ENCODE data around the gene COL13A1. TPM values are rescaled to one million over a fixed set of nuclear protein-coding genes. Genes with fewer than 3 reads are reported as not detected.

Gene COL13A1
- total RNA-seq, 6 experiments from 2014 or later = 33.5 to 46.6 (median 38.1) TPM

DNA sequence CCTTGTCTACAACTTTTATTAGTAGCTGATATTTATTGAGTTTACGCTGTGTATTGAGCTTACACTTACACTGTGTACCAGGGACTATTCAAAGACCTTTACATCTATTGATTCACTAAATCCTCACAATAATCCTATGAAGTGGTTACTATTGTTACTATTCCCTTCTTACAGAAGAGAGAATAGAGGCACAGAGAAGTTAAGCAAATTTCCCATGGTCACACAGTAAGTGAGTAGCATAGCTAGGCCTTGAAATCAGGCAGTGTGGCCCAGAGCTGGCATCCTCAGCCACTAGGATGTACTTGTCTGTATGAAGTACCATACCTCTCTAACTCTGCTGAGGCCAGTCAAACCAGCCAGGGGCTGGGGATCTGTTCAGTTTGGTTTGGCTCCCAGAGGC lies 7.6 kb downstream of the COL13A1 start:
- peaks cover 1% of the 10 kb centered on the region for H3K27me3 Mint-ChIP-seq (ENCODE audit: insufficient read depth)
- no peak for DNase-seq
- H3K4me1 Mint-ChIP-seq (ENCODE audit: low read depth) = peaks cover 91% of the 10 kb centered on the region
- no peaks in the 10 kb centered on the region for H3K9me3 Mint-ChIP-seq
- TF ChIP-seq, protein P1, sequence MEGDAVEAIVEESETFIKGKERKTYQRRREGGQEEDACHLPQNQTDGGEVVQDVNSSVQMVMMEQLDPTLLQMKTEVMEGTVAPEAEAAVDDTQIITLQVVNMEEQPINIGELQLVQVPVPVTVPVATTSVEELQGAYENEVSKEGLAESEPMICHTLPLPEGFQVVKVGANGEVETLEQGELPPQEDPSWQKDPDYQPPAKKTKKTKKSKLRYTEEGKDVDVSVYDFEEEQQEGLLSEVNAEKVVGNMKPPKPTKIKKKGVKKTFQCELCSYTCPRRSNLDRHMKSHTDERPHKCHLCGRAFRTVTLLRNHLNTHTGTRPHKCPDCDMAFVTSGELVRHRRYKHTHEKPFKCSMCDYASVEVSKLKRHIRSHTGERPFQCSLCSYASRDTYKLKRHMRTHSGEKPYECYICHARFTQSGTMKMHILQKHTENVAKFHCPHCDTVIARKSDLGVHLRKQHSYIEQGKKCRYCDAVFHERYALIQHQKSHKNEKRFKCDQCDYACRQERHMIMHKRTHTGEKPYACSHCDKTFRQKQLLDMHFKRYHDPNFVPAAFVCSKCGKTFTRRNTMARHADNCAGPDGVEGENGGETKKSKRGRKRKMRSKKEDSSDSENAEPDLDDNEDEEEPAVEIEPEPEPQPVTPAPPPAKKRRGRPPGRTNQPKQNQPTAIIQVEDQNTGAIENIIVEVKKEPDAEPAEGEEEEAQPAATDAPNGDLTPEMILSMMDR (IDR thresholded peaks at IDR 0.05) = no peak
- H3K27ac Mint-ChIP-seq = peak overlapping the region; percentile 34
- H3K36me3 Mint-ChIP-seq (ENCODE audit: low read depth) = peaks cover 8% of the 10 kb centered on the region
- no peak overlapping the region for H3K4me3 Mint-ChIP-seq

DNA sequence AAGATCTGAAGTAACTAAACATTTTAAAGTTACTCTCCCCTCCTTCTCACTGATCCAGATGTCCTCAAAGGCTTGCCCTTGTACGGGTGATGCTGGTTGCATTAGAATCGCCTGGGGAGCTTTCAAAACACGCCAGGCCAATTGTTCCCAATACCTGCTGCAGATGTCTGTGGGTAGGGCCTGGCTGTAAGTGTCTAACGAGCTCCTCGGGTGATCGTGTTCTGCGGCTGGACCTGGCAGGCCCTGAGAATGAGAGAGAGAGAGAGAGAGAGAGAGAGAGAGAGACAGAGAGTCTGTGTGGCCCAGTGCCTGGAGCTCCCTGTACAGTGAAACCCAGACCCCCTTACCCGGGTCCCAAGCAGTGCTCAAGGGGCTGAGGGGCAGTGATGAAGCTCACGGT lies 8.4 kb downstream of the COL13A1 start:
- H3K27me3 Mint-ChIP-seq (ENCODE audit: insufficient read depth) = peaks cover 1% of the 10 kb centered on the region
- no peak overlapping the region for H3K4me3 Mint-ChIP-seq
- peaks cover 8% of the 10 kb centered on the region for H3K36me3 Mint-ChIP-seq (ENCODE audit: low read depth)
- peak overlapping the region; percentile 34 for H3K27ac Mint-ChIP-seq
- H3K9me3 Mint-ChIP-seq = no peaks in the 10 kb centered on the region
- DNase-seq = no peak
- TF ChIP-seq, protein P1 (IDR thresholded peaks at IDR 0.05) = no peak
- H3K4me1 Mint-ChIP-seq (ENCODE audit: low read depth) = peaks cover 83% of the 10 kb centered on the region

DNA sequence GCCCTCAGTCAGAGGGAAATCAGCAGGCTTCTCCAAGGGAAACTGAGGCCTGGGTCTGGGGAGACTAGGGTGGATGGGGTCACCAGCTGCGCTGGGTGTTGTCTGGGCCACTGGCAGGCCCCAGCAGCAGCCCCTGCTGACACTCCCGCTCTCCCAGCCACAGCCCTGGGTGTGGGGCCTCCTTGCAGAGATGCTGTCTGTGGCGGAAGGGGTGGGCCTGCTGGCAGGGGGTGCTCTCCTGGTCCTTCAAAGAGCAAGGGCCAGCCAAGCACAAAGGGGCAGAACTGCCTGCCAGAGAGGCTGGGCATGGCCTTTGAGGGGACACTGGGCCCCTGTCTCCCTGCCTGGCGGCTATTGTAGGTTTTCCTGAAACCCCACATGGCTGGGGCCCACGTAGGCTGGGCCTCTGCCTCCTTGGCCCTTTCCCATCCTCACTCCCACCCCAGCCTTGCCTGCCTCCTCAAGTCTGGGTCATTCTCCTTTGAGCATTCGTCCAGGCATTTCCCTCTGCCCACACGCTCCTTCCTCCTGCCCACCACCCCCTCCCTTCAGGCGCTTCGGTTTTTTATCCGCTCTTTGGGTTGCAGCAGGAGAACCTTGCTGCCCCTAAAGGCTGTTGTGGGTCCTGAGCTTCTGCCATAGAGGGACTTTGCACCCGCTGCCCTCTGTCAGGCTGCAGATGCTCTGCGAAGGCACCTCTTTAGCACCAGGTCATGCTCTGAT lies 9.1 kb downstream of the COL13A1 start:
- Mint-ChIP-seq H3K27me3 (ENCODE audit: insufficient read depth) (peaks cover 1% of the 10 kb centered on the region), H3K4me3 (no peak overlapping the region), H3K4me1 (ENCODE audit: low read depth) (peaks cover 80% of the 10 kb centered on the region), H3K36me3 (ENCODE audit: low read depth) (peaks cover 8% of the 10 kb centered on the region), H3K9me3 (no peaks in the 10 kb centered on the region), H3K27ac (no peak overlapping the region)
- DNase-seq = no peak
- TF ChIP-seq, protein P1 (IDR thresholded peaks at IDR 0.05) = no peak

DNA sequence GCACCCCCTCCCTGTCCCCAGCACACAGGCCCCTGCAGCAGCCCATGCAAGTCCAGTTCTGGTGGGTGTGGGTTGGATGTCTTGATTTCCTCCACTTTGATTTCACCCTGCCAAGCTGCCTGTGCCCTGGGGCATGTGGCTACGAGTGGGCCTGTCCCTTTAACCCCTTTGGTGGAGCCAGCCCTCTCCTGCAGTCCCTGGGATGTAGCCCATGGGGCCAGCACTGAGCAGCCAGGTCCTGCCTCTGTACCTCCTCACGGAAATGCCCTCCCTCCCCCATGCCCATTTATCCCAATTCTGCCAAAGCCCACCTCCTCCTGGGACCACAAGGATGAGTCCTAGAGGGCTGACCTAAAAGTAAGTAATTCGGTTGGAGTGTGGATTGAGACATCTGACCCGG lies 11.9 kb downstream of the COL13A1 start:
- no peak overlapping the region for H3K27ac Mint-ChIP-seq
- peaks cover 20% of the 10 kb centered on the region for H3K36me3 Mint-ChIP-seq (ENCODE audit: low read depth)
- no peak for DNase-seq
- H3K9me3 Mint-ChIP-seq = peaks cover 5% of the 10 kb centered on the region
- peaks cover 80% of the 10 kb centered on the region for H3K4me1 Mint-ChIP-seq (ENCODE audit: low read depth)
- peaks cover 4% of the 10 kb centered on the region for H3K27me3 Mint-ChIP-seq (ENCODE audit: insufficient read depth)
- H3K4me3 Mint-ChIP-seq = no peak overlapping the region
- TF ChIP-seq, protein P1 (IDR thresholded peaks at IDR 0.05) = no peak; the same call in 1 of the 2 replicates

DNA sequence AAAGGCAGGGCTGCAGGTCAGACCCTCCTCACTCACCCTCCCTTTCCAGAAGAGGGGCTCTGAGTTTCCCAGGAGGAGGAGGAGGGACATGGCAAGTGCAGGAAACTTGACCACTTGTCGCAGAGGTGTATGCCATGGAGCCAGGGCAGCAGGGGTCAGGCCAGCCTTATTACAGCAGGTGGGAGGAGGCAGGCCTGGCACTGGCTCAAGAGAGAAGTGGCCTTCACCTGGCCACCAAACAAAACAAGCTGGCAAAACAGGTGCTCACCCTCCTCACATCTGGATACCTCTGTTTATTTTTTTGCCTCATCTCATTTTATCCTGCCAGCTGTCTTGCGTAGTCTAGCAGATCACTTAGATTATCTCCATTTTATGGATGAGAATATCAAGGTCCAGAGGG lies 12.5 kb downstream of the COL13A1 start:
- peaks cover 24% of the 10 kb centered on the region for H3K36me3 Mint-ChIP-seq (ENCODE audit: low read depth)
- TF ChIP-seq, protein P1 (IDR thresholded peaks at IDR 0.05) = no peak
- peaks cover 9% of the 10 kb centered on the region for H3K9me3 Mint-ChIP-seq
- no peak overlapping the region for H3K27ac Mint-ChIP-seq
- no peak overlapping the region for H3K4me3 Mint-ChIP-seq
- no peak for DNase-seq
- H3K27me3 Mint-ChIP-seq (ENCODE audit: insufficient read depth) = peaks cover 4% of the 10 kb centered on the region
- H3K4me1 Mint-ChIP-seq (ENCODE audit: low read depth) = peaks cover 82% of the 10 kb centered on the region
